Uterus (tissue), 2 donors: ENCODE data around the gene RHOA.

Source experiments
- POLR2A ChIP-seq, 2 donors: fragments of 450-650 bp; IDR thresholded peaks; one replicate each; pipeline ENCODE4 v1.6.1; 2016; ENCODE audit warnings: antibody characterized with exemption in 2 of 2, mild to moderate bottlenecking in 1 of 2, moderate library complexity in 1 of 2
- TF ChIP-seq, protein P1 (sequence below), 4 experiments: fragments of 200-600 bp in 2 of 4; fragments of 450-650 bp in 2 of 4; sonication (generic) in 2 of 4; IDR thresholded peaks; one replicate each; pipeline ENCODE4 v1.5.1; 2016 to 2019; ENCODE audit warnings: antibody characterized with exemption in 4 of 4, mild to moderate bottlenecking in 2 of 4, moderate library complexity in 1 of 4

DNA sequence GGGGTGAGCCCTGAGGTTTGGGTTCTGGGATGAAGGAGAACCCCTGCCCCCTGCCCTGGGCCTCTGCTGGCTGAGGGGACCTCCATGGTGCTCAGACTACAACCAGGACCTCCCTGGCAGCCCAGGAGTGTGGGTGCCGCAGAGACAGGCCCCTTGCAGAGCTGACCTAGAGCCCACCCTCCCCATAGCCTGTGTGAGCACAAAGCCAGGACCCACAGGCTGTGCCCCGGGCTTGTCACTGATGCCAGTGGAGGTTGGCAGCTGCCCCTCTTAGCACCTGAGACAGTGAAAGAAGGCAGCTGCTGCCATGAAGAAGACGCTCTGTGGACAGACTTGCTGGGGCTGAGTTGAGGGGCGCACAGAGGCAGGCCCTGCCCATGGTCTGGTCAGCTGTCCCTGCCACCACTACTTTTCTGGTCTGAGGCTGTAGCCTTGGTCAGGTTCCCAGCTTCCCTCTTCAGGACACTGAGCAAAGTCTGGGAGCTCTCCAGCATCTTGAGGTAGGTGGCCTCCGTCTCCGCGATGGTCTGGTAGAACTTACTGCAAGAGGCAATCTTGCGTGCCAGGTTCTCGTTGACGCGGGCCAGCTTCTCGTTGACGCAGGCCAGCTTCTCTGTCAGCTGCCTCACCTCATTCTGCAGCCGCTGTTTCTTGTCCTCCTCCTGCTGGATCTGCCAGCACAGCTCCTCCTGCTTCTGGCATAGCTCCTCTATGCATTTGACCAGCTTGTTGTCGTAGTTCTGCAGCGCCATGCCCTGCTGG lies 94.9 kb downstream of the RHOA start:
- TF ChIP-seq, protein P1, sequence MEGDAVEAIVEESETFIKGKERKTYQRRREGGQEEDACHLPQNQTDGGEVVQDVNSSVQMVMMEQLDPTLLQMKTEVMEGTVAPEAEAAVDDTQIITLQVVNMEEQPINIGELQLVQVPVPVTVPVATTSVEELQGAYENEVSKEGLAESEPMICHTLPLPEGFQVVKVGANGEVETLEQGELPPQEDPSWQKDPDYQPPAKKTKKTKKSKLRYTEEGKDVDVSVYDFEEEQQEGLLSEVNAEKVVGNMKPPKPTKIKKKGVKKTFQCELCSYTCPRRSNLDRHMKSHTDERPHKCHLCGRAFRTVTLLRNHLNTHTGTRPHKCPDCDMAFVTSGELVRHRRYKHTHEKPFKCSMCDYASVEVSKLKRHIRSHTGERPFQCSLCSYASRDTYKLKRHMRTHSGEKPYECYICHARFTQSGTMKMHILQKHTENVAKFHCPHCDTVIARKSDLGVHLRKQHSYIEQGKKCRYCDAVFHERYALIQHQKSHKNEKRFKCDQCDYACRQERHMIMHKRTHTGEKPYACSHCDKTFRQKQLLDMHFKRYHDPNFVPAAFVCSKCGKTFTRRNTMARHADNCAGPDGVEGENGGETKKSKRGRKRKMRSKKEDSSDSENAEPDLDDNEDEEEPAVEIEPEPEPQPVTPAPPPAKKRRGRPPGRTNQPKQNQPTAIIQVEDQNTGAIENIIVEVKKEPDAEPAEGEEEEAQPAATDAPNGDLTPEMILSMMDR (IDR thresholded peaks at IDR 0.05) = no peak
- TF ChIP-seq POLR2A (IDR thresholded peaks at IDR 0.05) = no peak
